HG02970 (cell line): ENCODE results near the gene OR10K1.

Experiments used
- ATAC-seq: cut with Tn5 transposase; IDR thresholded peaks from one replicate; pipeline ENCODE4 v1.9.1; 2021; ENCODE audit warnings: mild to moderate bottlenecking, moderate library complexity, moderate number of reproducible peaks; ENCODE audit not compliant: unreplicated experiment, low FRiP score

OR10K1 gene

GRCh38 chr1:158516966-158517365 lies 55.3 kb downstream of the OR10K1 start:
- no peak for ATAC-seq
